Stimulated activated CD8-positive, alpha-beta memory T cell treated with anti-CD3 and anti-CD28 coated beads, Interleukin-4, amount 100 ng/mL, for 1 hour (primary cell): ENCODE results near the gene EFNA1.
A peak's percentile ranks its signal among the peaks of the same experiment; 100 is the strongest.

Experiments used
- DNase-seq, 2 donors: peaks; one replicate each; pipeline ENCODE4 v3.0.0-alpha.2; 2020; ENCODE audit warnings: low read depth in 2 of 2, low spot score in 1 of 2

Gene EFNA1, protein sequence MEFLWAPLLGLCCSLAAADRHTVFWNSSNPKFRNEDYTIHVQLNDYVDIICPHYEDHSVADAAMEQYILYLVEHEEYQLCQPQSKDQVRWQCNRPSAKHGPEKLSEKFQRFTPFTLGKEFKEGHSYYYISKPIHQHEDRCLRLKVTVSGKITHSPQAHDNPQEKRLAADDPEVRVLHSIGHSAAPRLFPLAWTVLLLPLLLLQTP

DNA sequence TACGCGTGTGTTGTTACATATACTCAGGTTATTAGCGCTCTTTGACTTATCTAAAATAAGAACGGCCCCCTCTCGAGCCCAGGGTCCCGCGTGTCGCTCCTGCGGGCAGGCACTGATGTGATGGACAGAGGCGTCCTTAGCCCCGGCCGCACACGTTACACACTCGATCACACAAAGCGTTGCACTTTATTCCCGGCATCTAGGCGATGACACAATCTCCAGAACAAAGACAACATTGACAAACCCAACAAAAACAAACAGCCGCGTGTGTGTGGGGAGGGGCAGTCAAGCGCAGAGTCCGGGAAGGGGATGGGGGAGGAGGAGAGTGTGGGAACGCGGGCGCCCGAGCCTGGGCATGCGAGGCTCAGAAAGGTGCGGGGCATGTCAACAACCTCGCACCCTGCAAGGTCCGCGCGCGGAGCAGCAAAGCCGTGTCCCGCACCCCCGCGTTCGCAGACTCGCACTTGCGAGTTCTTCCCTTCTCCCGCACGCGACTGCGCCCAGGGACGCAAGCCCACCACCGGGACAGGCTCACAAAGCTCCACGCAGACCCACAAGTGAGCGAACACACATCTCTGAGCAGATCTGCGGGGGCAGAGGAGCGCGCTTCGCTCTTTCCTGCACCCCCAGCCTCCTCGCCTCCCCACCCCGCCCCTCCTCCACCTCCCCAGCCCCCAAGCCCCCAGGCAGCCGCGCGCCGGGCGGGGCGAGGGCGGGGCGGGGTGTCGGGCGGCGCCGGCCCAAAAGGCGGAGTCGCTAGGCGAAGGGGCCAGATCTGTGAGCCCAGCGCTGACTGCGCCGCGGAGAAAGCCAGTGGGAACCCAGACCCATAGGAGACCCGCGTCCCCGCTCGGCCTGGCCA is at the start of gene EFNA1:
EFNA1 (plus strand) TSS at position 772 of the 862 bp plus-strand sequence. CDS start 102 bp downstream, outside the sequence.
- no peak for DNase-seq

DNA sequence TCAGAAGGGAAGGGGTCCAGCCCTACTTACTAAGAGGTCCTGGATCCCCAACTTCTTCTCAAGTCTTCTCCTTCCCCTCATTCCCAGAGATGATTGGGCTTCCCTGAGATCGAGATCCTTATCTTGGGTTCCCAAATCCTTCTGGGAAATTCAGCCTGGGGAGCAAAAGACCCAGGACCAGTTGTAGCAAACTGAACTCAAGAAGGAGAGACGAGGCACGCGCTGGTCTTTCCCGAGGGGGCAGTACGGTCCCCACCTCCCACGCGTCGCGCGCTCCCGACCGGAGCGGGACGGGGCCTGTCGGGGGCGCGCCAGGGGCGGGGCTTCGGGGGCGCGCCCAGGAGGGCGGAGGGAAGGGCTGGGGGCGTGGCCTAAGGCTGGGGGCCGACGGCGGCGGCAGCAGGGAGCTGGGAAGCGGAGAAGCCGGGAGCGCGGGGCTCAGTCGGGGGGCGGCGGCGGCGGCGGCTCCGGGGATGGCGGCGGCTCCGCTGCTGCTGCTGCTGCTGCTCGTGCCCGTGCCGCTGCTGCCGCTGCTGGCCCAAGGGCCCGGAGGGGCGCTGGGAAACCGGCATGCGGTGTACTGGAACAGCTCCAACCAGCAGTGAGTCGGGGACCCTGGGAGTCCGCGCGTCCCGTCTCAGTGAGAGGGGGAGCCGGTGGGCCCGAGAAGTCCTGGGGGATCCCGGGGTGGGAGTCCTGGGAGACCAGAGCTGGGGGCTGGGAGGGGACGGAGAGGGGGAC is 49.0 kb upstream of the EFNA1 start, which contains the start of gene EFNA3:
EFNA3 (plus strand) TSS at position 369 of the 741 bp plus-strand sequence; CDS start at position 474, 105 bp downstream.
- DNase-seq = peak in 1 of 2 donors; percentile 37

DNA sequence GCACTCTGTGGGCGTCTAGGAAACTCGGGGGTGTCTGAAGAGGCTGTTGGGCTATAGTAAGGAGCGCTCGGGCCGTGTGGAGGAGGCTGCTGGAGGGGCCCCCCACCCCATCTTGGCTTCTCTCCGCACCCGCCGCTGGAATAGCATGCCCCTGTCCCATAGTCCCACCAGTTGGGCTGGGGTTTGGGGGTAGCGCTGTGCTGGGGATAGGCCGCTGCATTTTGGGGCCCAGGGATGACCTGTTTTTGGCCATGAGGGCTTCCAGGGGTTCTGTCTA is 48.5 kb upstream of the EFNA1 start:
- no peak for DNase-seq

DNA sequence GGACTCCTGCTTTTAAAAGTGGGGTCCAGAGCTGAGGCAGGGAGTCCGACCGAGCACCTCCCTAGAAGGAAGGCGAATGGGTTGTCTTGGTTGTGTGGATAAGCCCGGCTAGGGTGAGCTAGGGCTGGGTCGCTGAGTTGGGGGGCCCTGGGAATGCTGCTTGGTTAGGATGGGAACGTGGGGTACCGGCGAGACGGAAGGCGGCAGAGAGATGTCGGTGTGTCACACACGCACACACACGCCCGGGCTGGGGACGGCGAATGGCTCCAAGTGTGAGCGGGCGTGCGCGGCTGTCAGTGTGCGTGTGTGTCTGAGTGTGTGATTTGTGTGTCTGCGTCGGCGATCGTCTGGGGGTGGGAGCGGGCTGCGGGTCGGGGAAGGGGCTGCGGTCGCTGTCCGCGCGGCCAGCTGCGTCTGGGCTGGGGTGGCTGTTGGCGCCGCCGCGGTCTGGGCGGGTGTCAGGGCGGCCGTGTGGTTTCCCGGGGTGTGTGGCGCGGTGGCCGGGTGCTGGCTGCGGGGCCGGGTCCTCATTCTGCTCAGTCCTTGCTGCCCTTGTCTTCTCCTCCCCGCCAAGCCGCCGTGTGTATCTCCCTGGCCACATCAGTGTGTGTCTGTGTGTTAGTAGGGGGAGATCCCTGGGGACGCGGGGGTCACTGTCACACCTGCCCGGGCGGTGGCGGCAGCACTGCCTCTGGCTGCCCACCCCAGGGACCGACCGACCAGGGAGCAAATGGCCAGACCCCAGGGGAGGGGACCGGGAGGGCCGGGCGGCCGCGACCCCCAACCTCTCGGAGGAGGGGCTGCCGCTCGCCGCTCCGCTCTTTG is 48.0 kb upstream of the EFNA1 start:
- no peak for DNase-seq

DNA sequence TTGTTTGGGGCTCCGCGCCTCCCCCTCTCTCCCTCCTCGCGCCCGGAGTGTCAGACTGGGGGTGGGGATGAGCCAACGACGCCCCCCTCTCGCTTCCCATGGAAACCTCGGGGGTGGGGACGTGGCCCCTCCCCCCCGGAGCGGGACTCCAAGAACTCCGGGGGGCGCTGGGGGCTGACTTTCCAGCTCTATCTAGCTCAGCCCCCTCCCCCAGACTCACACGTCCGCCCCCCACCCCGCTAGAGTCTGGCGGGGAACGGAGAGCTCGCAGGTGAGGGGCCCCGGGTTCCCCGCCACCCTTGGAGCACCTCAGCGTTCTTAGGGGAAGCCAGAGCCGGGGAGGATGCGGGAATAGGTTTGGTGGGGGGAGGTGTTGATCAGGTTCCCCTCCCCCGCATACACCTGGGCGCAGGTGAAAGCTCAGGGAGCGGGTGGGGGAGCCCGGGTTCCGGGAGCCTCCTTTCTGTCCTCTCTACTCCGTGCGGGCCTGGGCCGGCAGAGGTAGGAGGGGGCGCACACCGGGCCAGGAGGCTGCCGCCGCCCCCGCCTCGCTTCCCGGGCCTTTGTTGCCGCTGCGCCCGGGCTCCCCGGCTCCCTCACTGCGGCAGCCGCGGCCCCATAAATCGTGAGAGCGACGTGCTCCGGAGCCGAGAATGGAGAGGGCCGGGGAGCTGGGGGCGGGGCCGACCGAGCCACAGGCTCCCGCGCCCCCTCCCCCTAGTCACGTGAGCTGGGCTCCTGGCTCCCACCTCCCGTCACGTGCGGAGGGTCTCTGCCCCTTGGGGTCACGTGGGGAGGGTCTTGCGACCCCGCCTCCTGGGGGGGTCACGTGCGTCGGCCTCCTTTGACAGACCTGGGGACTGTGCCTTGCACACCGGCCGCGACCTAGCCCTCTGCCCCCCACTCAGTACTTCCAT is 47.1 kb upstream of the EFNA1 start:
- DNase-seq = no peak

DNA sequence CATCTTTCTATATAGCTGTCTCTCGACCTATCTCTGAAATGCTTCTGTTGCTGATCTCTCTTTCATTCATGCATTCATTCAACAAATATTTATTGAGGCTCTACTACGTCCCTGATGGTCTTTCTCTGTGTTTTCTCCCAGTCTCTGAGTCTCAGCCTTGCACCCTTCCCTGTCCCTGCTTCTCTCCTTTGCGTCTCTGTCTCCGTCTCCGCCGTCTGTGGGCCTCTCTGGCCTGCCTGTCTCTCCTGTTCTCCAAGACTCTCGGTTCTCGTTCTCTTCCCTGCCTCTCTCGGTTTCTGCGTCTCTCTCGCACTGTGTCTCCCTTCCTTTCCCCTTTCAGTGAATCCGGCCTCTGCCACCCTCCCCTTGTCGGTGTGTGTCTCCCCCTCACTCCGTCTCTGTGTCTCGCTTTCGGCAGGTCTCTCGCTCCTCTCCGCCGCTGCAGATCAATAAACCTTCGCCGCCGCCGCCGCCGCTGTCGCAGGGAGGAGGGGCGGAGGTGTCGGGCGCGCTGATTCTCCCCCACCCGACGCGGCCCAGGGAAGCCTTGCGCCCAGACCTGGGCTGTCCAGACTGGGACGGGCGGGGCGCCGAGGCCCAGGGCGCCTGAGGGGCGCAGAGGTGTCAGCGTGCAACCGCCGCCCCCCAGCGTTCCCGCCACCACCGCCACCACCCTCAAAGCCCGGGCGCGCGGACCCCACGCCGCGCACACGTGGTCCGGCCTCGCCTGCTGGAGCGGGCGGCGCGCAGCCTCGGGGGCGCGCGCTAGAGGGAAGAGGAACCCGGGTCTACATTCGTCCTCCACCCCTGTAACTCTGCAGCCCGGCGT is 46.0 kb upstream of the EFNA1 start:
- DNase-seq = no peak

DNA sequence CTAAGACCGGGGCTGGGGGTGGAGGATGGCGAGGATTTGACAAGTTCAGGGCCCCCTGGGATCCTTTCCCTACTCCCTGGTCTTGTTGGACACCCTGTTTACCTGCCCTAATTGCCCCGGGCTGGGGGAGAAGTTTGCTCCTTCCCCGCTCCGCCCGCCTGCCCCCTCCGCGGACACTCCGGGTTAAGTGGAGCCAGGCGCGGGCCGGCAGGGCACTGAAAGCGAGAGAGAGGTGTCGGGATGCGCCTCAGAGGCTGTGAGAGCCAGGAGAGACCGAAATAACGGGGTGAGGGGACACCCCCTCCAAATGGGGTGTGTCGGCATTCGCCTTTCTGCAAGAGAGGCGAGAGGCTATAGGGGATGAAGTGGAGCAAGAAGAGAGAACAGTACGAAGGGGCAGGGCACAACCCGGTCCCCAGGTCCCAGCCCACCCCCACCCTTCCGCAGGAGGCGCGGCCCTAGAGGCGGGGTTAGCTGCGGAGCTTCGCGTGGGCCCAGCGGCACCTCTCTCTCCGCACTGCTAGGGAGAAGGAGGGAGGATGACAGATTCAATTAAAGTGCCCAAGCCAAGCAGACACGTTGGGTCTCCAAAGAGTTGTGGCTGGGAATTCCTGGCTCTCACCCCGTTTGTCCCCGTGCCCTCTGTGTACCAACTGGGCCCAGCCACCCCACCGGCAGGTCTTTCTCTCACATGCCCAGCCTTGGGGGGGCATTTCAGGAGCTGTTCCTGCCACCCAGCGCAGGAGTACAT is 45.2 kb upstream of the EFNA1 start:
- no peak for DNase-seq

DNA sequence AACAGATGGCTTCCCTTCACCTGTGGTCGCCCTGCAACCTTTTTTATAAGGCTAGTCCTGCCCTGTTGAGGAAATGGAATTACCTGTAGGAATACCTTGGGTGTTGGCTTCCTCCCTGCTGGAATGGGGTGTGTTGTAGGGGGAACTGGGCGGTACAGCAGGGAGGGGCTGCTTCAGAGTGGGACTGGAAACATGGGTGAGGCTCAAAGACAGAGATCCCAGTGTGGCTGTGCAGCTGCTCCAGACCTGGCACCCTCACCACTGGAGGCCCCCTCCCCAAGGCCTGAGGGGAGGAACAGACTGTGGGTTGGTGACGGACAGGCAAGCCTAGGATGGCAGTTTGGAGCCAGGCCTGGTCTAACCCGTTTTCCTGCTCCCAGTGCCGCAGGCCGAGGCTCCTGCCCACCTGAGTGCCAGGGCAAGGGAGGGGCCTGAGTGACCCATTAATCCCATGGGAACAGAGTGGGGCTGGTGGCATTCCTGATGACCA is 44.6 kb upstream of the EFNA1 start:
- DNase-seq = no peak

DNA sequence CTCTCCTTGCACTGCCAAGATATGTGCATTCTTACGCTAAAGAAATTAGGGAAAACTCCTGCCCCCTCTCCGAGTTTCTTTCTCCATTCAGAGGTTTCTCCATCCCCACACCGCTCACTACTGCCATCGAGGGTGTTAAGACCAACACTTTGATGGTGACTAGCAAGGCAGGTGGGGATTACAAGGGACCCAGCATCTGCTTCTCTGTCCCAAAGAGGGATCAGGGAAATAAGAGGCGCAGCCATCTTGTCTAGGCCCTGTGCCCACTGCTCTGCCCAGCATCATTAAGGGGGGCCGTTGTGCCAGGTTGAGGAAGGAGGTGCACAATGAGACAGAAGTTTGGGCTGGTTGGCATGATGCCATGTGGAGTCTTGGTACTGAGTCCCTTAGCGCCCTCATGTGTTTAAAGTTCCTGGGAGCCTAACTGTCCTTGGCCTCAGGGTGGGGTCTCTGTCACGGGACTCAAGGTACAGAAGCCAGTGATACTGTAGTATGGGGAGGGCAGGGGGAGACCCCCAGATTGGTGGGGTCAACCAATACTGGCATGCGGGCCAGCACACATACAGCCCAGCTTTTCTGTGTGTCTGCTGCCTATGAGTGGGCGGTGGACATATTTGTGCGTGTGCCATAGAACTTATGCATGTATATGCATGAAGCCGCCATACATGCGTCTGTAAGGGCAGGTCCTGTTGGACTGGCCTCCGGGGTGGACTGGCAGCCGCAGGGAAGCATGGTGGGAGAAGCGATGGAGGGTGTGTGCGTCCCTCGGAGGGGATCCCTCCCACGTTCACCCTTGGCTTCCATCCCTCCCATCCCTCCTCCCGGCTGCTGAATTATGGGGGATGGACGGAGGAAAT is 43.6 kb upstream of the EFNA1 start:
- no peak for DNase-seq

DNA sequence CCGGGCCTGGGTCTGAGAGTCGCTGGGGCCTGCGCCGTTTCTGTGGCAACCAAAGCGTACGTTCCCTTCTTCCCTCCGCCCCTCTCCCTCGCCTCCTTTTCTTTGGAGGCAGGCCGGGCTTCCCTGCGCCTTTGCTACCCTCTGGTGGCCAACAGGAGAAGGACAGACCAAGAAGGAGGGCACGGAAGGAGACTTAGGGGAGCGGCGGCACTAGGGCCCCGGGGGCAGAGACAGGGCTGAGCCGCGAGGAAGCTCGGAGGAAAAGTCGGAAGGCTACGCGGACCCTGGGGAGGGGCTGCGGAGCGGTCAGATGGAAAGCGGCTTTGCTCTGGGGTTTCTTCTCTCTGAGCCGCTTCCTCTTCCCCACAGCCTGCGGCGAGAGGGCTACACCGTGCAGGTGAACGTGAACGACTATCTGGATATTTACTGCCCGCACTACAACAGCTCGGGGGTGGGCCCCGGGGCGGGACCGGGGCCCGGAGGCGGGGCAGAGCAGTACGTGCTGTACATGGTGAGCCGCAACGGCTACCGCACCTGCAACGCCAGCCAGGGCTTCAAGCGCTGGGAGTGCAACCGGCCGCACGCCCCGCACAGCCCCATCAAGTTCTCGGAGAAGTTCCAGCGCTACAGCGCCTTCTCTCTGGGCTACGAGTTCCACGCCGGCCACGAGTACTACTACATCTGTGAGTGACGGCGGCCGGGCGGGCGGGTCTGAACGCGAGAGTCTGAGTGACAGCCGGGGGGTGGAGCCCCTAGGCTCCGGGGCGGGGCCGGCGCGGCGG is 42.8 kb upstream of the EFNA1 start:
- DNase-seq = peak; percentile 81

DNA sequence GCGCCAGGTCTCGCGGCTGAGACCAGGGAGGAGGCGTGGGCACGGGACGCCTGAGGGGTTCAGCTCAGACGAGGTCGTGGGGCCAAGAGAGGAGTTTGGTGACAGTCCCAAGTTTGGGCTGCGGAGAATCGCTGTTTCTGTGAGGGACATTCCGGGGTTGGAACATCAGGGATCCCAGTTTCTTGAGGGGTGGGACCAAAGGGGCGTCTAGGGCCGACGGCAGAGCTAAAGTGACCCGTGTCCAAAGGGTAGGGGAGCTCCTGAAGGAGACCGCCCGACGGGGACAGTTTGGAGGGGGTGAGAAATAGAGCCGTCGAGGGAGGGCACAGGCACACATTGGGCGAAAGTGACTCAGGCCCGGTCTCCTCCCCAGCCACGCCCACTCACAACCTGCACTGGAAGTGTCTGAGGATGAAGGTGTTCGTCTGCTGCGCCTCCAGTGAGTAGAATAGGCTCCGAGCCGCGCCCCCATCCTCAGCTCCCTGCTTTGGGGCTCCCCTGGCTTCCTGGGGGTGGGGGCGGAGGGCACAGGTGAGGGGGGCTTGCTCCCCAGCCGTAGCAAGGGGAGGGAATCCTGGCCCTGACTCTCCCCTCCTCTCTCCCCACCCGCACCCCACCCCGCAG is 42.1 kb upstream of the EFNA1 start:
- peak in 1 of 2 donors; percentile 63 for DNase-seq

DNA sequence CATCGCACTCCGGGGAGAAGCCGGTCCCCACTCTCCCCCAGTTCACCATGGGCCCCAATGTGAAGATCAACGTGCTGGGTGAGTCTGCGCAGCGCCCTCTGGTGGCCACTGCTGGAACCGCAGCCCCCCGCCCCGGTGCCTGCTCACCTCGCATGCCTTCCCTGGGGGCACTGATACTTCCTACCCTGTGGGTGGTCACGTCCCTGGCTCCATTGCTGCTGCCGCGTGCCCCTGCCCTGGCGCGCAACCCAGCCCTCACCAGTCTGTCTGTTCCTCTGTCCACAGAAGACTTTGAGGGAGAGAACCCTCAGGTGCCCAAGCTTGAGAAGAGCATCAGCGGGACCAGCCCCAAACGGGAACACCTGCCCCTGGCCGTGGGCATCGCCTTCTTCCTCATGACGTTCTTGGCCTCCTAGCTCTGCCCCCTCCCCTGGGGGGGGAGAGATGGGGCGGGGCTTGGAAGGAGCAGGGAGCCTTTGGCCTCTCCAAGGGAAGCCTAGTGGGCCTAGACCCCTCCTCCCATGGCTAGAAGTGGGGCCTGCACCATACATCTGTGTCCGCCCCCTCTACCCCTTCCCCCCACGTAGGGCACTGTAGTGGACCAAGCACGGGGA is 41.4 kb upstream of the EFNA1 start:
- DNase-seq = peak in 1 of 2 donors; percentile 60

DNA sequence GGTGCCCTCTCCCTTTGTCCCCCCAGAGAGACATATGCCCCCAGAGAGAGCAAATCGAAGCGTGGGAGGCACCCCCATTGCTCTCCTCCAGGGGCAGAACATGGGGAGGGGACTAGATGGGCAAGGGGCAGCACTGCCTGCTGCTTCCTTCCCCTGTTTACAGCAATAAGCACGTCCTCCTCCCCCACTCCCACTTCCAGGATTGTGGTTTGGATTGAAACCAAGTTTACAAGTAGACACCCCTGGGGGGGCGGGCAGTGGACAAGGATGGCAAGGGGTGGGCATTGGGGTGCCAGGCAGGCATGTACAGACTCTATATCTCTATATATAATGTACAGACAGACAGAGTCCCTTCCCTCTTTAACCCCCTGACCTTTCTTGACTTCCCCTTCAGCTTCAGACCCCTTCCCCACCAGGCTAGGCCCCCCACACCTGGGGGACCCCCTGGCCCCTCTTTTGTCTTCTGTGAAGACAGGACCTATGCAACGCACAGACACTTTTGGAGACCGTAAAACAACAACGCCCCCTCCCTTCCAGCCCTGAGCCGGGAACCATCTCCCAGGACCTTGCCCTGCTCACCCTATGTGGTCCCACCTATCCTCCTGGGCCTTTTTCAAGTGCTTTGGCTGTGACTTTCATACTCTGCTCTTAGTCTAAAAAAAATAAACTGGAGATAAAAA is 40.7 kb upstream of the EFNA1 start:
- DNase-seq = no peak

DNA sequence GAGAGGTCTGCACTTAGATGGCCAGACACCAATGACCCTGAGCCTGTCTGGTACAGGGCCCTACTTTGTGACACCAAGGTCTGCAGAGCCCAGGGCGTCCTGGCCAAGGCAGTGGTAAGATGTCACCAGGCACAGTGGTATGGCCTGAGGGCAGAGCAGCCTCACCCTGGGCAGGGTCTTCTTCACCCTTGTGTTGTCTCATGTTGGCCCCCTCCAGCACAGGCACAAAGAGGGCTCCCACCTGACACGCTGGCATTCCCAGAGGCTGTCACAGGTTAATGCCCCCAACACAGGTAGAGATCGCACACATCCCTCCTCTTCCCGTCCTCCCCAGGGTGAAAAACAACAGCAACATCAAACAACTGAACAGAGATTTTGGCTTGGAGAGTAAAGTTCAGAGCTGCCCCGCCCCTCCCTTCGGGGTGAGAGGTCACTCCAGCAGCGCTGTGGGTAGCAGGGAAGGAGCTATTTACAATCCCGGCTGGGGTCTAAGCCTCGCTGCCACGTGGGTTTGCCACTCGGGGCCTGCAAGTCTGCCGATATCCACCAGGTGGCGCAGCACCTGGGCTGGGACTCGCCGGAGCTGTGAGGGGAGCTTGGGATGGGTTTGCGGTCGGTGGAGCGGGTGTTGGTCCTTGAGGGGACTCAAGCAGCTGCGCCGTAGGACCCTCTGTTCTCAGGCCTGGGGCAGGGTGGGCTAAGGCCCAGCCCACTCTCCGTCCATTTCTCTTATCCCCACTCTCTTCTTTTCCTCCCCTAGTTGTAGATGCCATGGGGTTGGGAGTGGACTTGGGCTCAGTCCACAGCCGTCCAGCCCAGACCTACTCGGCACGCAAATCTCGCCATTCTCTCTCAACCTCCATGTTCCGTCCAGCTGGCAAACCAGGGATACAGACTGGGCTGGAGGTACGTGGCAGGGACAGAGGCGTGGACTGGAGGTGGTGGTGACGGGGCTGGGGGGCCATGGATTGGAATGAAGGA is 36.3 kb upstream of the EFNA1 start:
- peak; percentile 65 to 70 for DNase-seq
